Smooth muscle cell of the pulmonary artery (primary cell): ENCODE results near the gene ZNF836. TPM values are rescaled to one million over a fixed set of nuclear protein-coding genes. Genes with fewer than 3 reads are reported as not detected.

Experiments used
- total RNA-seq: library from RNA; depleted of rRNA; stranded (reverse); fragments of >200 nt; gene quantifications from 2 replicates; pipeline ENCODE4 v1.2.3, GENCODE V29; 2014

The ZNF836 gene
- total RNA-seq, result 7.6 and 11.1 TPM in 2 replicates

DNA sequence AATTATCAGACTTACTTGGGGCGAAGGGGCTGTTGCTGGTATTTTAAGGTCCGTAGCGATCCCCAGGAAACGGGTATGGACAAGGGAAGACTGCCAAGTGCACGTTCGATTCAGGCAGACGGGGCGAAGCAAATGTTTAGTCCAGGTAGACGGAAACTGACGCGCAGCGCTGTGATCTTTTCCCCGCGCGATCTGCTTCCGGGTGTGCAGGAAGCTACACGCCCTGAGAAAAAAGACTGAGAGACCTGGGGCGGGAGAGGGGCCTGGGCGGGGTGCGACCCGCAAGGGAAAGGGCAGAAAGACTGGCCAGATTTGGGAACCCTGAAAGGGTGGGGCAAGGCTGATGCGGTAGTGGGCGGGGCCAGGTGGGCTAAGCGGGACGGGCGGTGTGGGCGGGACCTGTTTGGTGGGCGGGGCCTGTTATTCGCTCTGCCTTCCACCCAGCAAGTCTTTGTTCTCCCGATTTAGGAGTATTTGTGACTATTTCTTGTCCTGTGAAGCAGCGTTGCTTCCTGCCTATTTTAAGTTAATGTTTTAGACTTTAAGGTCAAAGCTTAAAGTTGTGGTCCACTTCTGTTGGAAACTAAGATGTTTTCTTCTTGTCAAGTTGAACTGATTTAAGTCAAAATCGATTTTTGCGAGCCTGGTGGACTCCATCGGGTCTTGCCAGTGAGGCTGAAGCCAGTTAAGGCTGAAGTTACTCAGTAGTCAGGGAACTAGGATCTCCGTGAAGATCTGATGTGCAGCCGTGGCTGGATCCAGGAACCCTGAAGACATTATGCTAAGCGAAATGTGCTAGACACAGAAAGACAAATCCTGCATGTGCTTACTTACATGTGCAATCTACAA, at the start of gene ZNF836:
Gene ZNF836 (minus strand): TSS at position 301 of the 849 bp plus-strand sequence. CDS start 3,549 bp downstream, outside the sequence.

DNA sequence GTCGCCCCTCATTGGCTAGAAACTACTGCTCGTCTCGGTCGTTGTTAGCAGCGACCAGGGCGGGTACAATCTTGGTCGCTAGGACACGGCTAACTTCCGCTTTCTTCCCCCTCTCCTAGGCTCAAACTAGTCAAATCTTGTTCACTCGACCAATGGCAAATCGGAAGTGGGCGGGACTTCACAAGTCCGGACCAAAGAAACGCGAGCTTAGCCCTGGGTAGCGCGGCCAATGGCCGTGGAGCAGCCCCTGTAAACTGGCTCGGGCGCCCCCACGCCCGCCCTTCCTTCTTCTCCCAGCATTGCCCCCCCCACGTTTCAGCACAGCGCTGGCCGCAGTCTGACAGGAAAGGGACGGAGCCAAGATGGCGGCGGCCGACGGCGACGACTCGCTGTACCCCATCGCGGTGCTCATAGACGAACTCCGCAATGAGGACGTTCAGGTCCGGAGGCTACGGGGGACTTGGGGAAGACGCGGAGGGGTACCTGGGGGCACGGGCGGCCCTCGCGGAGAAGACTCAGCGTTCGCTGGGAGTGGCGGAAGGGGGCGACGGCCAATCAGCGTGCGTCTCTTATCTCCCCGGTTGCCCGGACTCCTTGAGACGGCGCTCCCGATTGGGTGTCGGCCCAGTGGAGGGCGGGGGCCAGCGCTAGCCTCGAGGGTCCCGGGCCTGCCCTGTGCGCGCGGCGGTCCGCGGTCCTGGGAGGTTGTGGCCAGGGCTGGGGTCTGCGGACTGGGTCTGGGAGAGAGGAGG, 18.5 kb upstream of the ZNF836 start, which contains the start of gene PPP2R1A:
Gene PPP2R1A (plus strand): TSS at position 318 of the 752 bp plus-strand sequence. CDS start 45 bp downstream, at position 363.

DNA sequence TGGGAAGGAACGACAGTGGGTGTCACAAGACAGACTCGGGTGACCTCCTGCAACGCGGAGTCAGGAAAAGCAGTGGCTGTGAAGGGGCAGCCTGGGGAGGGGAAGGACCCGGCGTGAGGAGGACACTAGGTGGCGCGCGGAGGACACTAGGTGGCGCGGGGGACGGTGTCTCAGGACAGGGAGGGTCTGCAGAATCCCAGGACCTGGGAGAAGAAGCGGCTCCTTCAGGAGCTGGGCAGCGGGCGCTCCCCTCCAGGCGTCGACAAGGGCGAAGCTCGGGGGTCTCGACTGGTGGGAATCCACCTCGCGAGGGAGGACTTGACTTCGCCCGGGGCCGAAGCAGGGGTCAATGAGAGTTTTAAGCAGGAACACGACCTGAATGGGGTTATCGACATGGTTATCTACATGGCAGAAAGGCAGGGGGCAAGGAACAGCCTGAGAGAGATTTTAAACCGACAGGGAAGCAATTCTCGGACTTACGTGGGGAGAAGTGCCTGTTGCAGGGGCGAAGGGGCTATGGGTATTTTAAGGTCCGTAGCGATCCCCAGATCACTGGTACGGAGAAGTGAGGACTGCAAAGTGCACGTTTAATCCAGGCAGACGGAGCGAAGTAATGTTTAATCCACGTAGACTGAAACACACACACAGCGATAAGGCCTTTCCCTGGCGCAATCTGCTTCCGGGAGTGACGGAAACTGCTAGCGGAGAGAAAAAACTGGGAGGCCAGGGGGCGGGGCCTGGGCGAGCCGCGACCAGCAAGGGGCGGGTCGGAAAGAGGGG, 32.0 kb downstream of the ZNF836 start, which contains the start of gene ZNF616:
Gene ZNF616 (minus strand): TSS at position 687 of the 780 bp plus-strand sequence. CDS start 9,426 bp downstream, outside the sequence.

Other genes starting within 250 kb of the ZNF836 start
- gene ZNF613, start 244.1 kb downstream of the ZNF836 start, total RNA-seq, result 5.7 and 7.6 TPM in 2 replicates
- gene ZNF350, start 184.8 kb downstream of the ZNF836 start, total RNA-seq, result 8.3 and 10.7 TPM in 2 replicates
- gene ZNF615, start 163.4 kb downstream of the ZNF836 start, total RNA-seq, result 10.3 and 17.2 TPM in 2 replicates
- gene ZNF614, start 143.2 kb downstream of the ZNF836 start, total RNA-seq, result 9.1 and 10.6 TPM in 2 replicates
- 9.3 and 12.9 TPM in 2 replicates for gene ZNF432, start 122.8 kb downstream of the ZNF836 start, total RNA-seq
- gene ZNF841, start 75.9 kb downstream of the ZNF836 start, total RNA-seq, result 22.6 and 23.6 TPM in 2 replicates
- gene ZNF616, start 31.7 kb downstream of the ZNF836 start, total RNA-seq, result 11.3 and 13.2 TPM in 2 replicates
- 238 and 278 TPM in 2 replicates for gene PPP2R1A, start 18.4 kb upstream of the ZNF836 start, total RNA-seq
- 13.2 and 15.4 TPM in 2 replicates for gene ZNF766, start 98.0 kb upstream of the ZNF836 start, total RNA-seq
- 3.7 and 4.2 TPM in 2 replicates for gene ZNF480, start 125.5 kb upstream of the ZNF836 start, total RNA-seq
- gene ZNF610, start 164.6 kb upstream of the ZNF836 start, total RNA-seq, result 3.5 and 4.8 TPM in 2 replicates
- gene ZNF880, start 198.3 kb upstream of the ZNF836 start, total RNA-seq, result 21.9 and 34.0 TPM in 2 replicates
- gene ZNF528, start 226.2 kb upstream of the ZNF836 start, total RNA-seq, result 17.1 and 25.2 TPM in 2 replicates